ENCODE measurements around the gene OR8J3.

- TF ChIP-seq CTCF (IDR thresholded peaks at IDR 0.05) (no peak), POLR2AphosphoS5 (IDR thresholded peaks at IDR 0.05) (no peak), POLR2A (IDR thresholded peaks at IDR 0.05; ENCODE audit: low read depth) (no peak), EP300 (IDR thresholded peaks at IDR 0.05) (no peak)
Measured at GRCh38 chr11:56183459-56183858, 43.5 kb upstream of the OR8J3 start.
